ENCODE data around the gene HS6ST1. TPM values are rescaled to one million over a fixed set of nuclear protein-coding genes. Genes with fewer than 3 reads are reported as not detected.

The HS6ST1 gene
- total and polyA plus RNA-seq, 4 donors = 3.0 to 17.4 (median 8.9) TPM

DNA sequence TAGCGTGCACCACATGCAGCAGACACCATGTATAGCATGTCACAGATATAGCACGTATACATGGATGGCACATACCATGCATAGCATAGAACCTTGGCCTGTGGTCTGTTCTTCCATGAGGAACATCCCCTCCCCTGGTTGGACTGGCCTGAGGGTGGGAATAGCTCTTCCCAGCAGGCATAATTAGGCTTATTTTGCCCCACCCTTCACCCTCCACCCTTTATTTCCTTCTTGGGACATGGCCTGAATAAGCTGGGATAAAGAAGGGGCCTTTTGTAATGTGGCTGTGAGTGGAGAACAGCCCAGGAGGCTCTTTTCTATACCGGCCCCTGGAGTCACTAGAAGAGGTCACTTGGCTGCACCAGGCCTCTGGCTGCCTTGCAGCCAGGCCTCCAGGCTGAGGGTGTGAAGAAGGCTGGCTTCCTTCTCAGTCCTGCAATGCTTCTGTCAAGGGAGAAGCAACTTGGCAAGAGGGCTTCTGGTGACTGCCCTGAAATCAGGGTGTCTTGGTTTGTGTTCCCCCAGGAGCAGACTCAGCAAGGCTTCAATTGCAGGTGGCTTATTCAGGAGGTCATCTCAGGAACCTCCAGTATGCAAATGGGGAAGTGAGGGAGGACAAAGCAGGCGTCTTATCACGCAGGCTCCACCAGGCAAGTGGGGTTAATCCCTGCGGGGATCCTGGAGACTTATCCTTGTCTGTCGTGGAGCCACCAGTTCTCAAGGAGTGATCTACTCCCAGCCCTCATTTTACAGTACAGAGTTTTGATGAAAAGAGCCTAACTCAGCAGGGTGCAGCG is 68.2 kb downstream of the HS6ST1 start:
- DNase-seq (no peak), ATAC-seq (ENCODE audit: low FRiP score) (no peak)
- intact Hi-C loops (cut with DNase I) = no loop called here
- H3K36me3 ChIP-seq (ENCODE audit: control insufficient read depth in 1 of 2, insufficient read depth in 2 of 2, low read length in 1 of 2) = no peaks in the 10 kb centered on the region
- WGBS, 2 donors = 88 to 95% methylated on average over 8 of the region's 8 CpGs
- no peak overlapping the region for H3K27ac ChIP-seq (ENCODE audit: low read depth in 1 of 2, low read length in 2 of 2)
- H3K4me1 ChIP-seq (ENCODE audit: control insufficient read depth in 1 of 2, insufficient read depth in 2 of 2, low read length in 2 of 2) = no peaks in the 10 kb centered on the region
- H3K27me3 ChIP-seq (ENCODE audit: control insufficient read depth in 1 of 2, insufficient read depth in 2 of 2, low read length in 1 of 2) = no peaks in the 10 kb centered on the region
- no peaks in the 10 kb centered on the region for H3K9me3 ChIP-seq (ENCODE audit: control insufficient read depth, low read length)
- H3K4me3 ChIP-seq (ENCODE audit: low read length in 2 of 2) = no peak overlapping the region

- WGBS, 2 donors = 93 to 94% methylated on average over 2 of the region's 2 CpGs
- no peak overlapping the region for H3K4me3 ChIP-seq (ENCODE audit: low read length in 2 of 2)
- no peaks in the 10 kb centered on the region for H3K9me3 ChIP-seq (ENCODE audit: control insufficient read depth, low read length)
- DNase-seq (no peak), ATAC-seq (ENCODE audit: low FRiP score) (no peak)
- intact Hi-C loops (cut with DNase I) = no loop called here
- no peaks in the 10 kb centered on the region for H3K27me3 ChIP-seq (ENCODE audit: control insufficient read depth in 1 of 2, insufficient read depth in 2 of 2, low read length in 1 of 2)
- H3K4me1 ChIP-seq (ENCODE audit: control insufficient read depth in 1 of 2, insufficient read depth in 2 of 2, low read length in 2 of 2) = no peaks in the 10 kb centered on the region
- no peaks in the 10 kb centered on the region for H3K36me3 ChIP-seq (ENCODE audit: control insufficient read depth in 1 of 2, insufficient read depth in 2 of 2, low read length in 1 of 2)
- no peak overlapping the region for H3K27ac ChIP-seq (ENCODE audit: low read depth in 1 of 2, low read length in 2 of 2)
These were observed 69.1 kb downstream of the HS6ST1 start for GRCh38 chr2:128249555-128249954.

- no peak overlapping the region for H3K4me3 ChIP-seq (ENCODE audit: low read length in 2 of 2)
- intact Hi-C loops (cut with DNase I) = no loop called here
- H3K27me3 ChIP-seq (ENCODE audit: control insufficient read depth in 1 of 2, insufficient read depth in 2 of 2, low read length in 1 of 2) = no peaks in the 10 kb centered on the region
- no peaks in the 10 kb centered on the region for H3K36me3 ChIP-seq (ENCODE audit: control insufficient read depth in 1 of 2, insufficient read depth in 2 of 2, low read length in 1 of 2)
- no peak for DNase-seq
- H3K27ac ChIP-seq (ENCODE audit: low read depth in 1 of 2, low read length in 2 of 2) = no peak overlapping the region
- H3K4me1 ChIP-seq (ENCODE audit: control insufficient read depth in 1 of 2, insufficient read depth in 2 of 2, low read length in 2 of 2) = no peaks in the 10 kb centered on the region
- ATAC-seq (ENCODE audit: low FRiP score) = no peak
- no peaks in the 10 kb centered on the region for H3K9me3 ChIP-seq (ENCODE audit: control insufficient read depth, low read length)
These were observed 72.9 kb downstream of the HS6ST1 start for GRCh38 chr2:128245813-128246212.

- WGBS, 2 donors = 75 to 79% methylated on average over 3 of the region's 3 CpGs
- no peaks in the 10 kb centered on the region for H3K9me3 ChIP-seq (ENCODE audit: control insufficient read depth, low read length)
- H3K4me3 ChIP-seq (ENCODE audit: low read length in 2 of 2) = no peak overlapping the region
- no peak overlapping the region for H3K27ac ChIP-seq (ENCODE audit: low read depth in 1 of 2, low read length in 2 of 2)
- no peaks in the 10 kb centered on the region for H3K36me3 ChIP-seq (ENCODE audit: control insufficient read depth in 1 of 2, insufficient read depth in 2 of 2, low read length in 1 of 2)
- no peaks in the 10 kb centered on the region for H3K4me1 ChIP-seq (ENCODE audit: control insufficient read depth in 1 of 2, insufficient read depth in 2 of 2, low read length in 2 of 2)
- H3K27me3 ChIP-seq (ENCODE audit: control insufficient read depth in 1 of 2, insufficient read depth in 2 of 2, low read length in 1 of 2) = no peaks in the 10 kb centered on the region
- ATAC-seq (ENCODE audit: low FRiP score) = no peak
- no peak for DNase-seq
- intact Hi-C loops (cut with DNase I) = no loop called here
These were observed 76.8 kb downstream of the HS6ST1 start for GRCh38 chr2:128241896-128242295.

- H3K27me3 ChIP-seq (ENCODE audit: control insufficient read depth in 1 of 2, insufficient read depth in 2 of 2, low read length in 1 of 2) = no peaks in the 10 kb centered on the region
- no peak for DNase-seq
- no peak for ATAC-seq (ENCODE audit: low FRiP score)
- H3K4me3 ChIP-seq (ENCODE audit: low read length in 2 of 2) = no peak overlapping the region
- WGBS, 2 donors = 97% methylated on average over 8 of the region's 8 CpGs
- H3K4me1 ChIP-seq (ENCODE audit: control insufficient read depth in 1 of 2, insufficient read depth in 2 of 2, low read length in 2 of 2) = no peaks in the 10 kb centered on the region
- H3K9me3 ChIP-seq (ENCODE audit: control insufficient read depth, low read length) = no peaks in the 10 kb centered on the region
- H3K27ac ChIP-seq (ENCODE audit: low read depth in 1 of 2, low read length in 2 of 2) = no peak overlapping the region
- intact Hi-C loops (cut with DNase I) = no loop called here
- H3K36me3 ChIP-seq (ENCODE audit: control insufficient read depth in 1 of 2, insufficient read depth in 2 of 2, low read length in 1 of 2) = no peaks in the 10 kb centered on the region
These were observed 80.6 kb downstream of the HS6ST1 start for GRCh38 chr2:128237911-128238697.

DNA sequence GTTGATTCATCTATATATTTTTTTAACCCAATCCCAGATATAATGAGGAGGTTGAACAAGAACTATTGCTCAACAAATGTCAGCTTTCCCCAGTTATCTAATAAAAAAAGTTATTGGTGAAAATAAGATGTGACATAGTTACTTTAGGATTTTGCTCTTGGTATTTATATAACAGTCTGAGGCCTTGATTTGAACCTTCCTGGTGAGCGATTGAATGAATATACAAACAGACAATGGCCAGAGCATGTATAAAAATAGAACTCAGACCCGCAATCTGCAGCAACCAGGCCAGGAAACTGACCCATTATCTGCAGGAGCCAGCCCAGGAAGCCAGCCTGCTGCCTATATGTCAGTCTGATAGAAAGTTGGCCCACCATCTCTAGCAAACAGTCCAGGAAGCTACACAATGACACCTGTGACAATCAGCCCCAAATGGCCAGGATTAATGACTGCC is 81.6 kb downstream of the HS6ST1 start:
- 55 to 57% methylated on average over 2 of the region's 2 CpGs for WGBS, 2 donors
- no peak overlapping the region for H3K27ac ChIP-seq (ENCODE audit: low read depth in 1 of 2, low read length in 2 of 2)
- H3K4me1 ChIP-seq (ENCODE audit: control insufficient read depth in 1 of 2, insufficient read depth in 2 of 2, low read length in 2 of 2) = no peaks in the 10 kb centered on the region
- H3K9me3 ChIP-seq (ENCODE audit: control insufficient read depth, low read length) = no peaks in the 10 kb centered on the region
- intact Hi-C loops (cut with DNase I) = no loop called here
- no peak for DNase-seq
- no peak for ATAC-seq (ENCODE audit: low FRiP score)
- H3K27me3 ChIP-seq (ENCODE audit: control insufficient read depth in 1 of 2, insufficient read depth in 2 of 2, low read length in 1 of 2) = no peaks in the 10 kb centered on the region
- no peak overlapping the region for H3K4me3 ChIP-seq (ENCODE audit: low read length in 2 of 2)
- H3K36me3 ChIP-seq (ENCODE audit: control insufficient read depth in 1 of 2, insufficient read depth in 2 of 2, low read length in 1 of 2) = no peaks in the 10 kb centered on the region

DNA sequence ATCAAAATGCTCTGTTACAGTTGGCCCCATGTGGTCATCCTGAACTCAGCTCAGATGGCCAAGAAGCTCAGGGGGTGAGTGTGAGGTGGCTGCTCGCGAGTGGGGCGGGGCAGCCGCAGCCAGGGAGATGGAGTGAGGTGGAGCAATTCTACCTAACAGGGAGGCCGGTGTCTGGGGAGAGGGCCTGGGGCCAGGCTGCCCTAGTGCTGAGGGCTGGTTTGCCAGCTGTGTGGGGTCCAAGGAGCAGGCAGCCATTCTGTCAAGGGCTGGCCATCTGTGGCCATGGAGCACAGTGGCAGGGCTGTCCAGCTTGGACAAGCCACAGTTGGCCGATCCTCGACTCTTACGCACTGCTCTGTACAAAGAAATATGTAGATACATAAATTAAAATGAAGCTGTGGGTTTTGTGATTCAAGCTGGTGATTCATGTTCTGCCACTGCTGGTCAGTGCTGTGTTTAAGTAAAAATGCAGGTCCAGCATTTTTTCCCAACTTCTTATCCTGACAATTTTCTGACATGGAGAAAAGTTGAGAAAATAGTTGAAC is 82.1 kb downstream of the HS6ST1 start:
- 72 to 83% methylated on average over 8 of the region's 8 CpGs for WGBS, 2 donors
- no peaks in the 10 kb centered on the region for H3K4me1 ChIP-seq (ENCODE audit: control insufficient read depth in 1 of 2, insufficient read depth in 2 of 2, low read length in 2 of 2)
- no peaks in the 10 kb centered on the region for H3K27me3 ChIP-seq (ENCODE audit: control insufficient read depth in 1 of 2, insufficient read depth in 2 of 2, low read length in 1 of 2)
- ATAC-seq (ENCODE audit: low FRiP score) (no peak), DNase-seq (no peak)
- intact Hi-C loops (cut with DNase I) = no loop called here
- H3K9me3 ChIP-seq (ENCODE audit: control insufficient read depth, low read length) = no peaks in the 10 kb centered on the region
- no peaks in the 10 kb centered on the region for H3K36me3 ChIP-seq (ENCODE audit: control insufficient read depth in 1 of 2, insufficient read depth in 2 of 2, low read length in 1 of 2)
- H3K27ac ChIP-seq (ENCODE audit: low read depth in 1 of 2, low read length in 2 of 2) = no peak overlapping the region
- H3K4me3 ChIP-seq (ENCODE audit: low read length in 2 of 2) = no peak overlapping the region

GRCh38 chr2:128235581-128235980 is 83.1 kb downstream of the HS6ST1 start:
- Histone ChIP-seq H3K9me3 (ENCODE audit: control insufficient read depth, low read length) (no peaks in the 10 kb centered on the region), H3K27ac (ENCODE audit: low read depth in 1 of 2, low read length in 2 of 2) (no peak overlapping the region), H3K36me3 (ENCODE audit: control insufficient read depth in 1 of 2, insufficient read depth in 2 of 2, low read length in 1 of 2) (no peaks in the 10 kb centered on the region), H3K27me3 (ENCODE audit: control insufficient read depth in 1 of 2, insufficient read depth in 2 of 2, low read length in 1 of 2) (no peaks in the 10 kb centered on the region), H3K4me3 (ENCODE audit: low read length in 2 of 2) (no peak overlapping the region), H3K4me1 (ENCODE audit: control insufficient read depth in 1 of 2, insufficient read depth in 2 of 2, low read length in 2 of 2) (no peaks in the 10 kb centered on the region)
- WGBS, 2 donors = 94% methylated on average over 8 of the region's 8 CpGs
- DNase-seq (no peak), ATAC-seq (ENCODE audit: low FRiP score) (no peak)
- intact Hi-C loops (cut with DNase I) = no loop called here

All from aorta (tissue), 5 donors.